ENCODE results near the gene ABLIM2. TPM values are rescaled to one million over a fixed set of nuclear protein-coding genes. Genes with fewer than 3 reads are reported as not detected.

Gene ABLIM2
- total and polyA plus RNA-seq, 2 of the 8 experiments (the other 6 are each of a cell fraction or from before 2014, with no cell fraction given) = 2.8 to 3.0 TPM

- Histone ChIP-seq H3K27me3 (replicated peaks in 1 of 4; ENCODE audit: control insufficient read depth in 3 of 4, extremely low read depth in 1 of 4, insufficient read depth in 3 of 4, low read length in 3 of 4) (no peaks in the 10 kb centered on the region), H4K5ac (ENCODE audit: insufficient read length, low read depth, low read length) (no peak overlapping the region), H2BK20ac (ENCODE audit: low read length) (no peak overlapping the region), H2AFZ (ENCODE audit: low read length) (no peak overlapping the region), H4K20me1 (replicated peaks in 1 of 2; ENCODE audit: control insufficient read depth in 1 of 2, insufficient read depth in 2 of 2, low read length in 2 of 2) (no peaks in the 10 kb centered on the region), H4K91ac (replicated peaks; ENCODE audit: insufficient read length, low read length) (no peak overlapping the region), H3K9me3 (ENCODE audit: insufficient read depth in 2 of 2, low read depth in 1 of 2, low read length in 1 of 2) (no peaks in the 10 kb centered on the region), H2BK120ac (replicated peaks; ENCODE audit: low read depth, low read length) (no peak overlapping the region), H2BK5ac (ENCODE audit: low read depth, low read length) (no peak overlapping the region), H3K23ac (ENCODE audit: insufficient read length) (no peak overlapping the region), H2AK5ac (ENCODE audit: low read depth, low read length) (no peak overlapping the region), H3K4me3 (ENCODE audit: extremely low read depth in 1 of 4, insufficient read depth in 2 of 4, low read depth in 3 of 4, low read length in 4 of 4) (no peak overlapping the region), H3K4me1 (replicated peaks in 1 of 4; ENCODE audit: control insufficient read depth in 3 of 4, insufficient read depth in 4 of 4, low read length in 3 of 4) (no peaks in the 10 kb centered on the region), H3K14ac (ENCODE audit: insufficient read length) (no peak overlapping the region), H3K36me3 (ENCODE audit: control insufficient read depth in 2 of 4, insufficient read depth in 4 of 4, low read length in 3 of 4) (no peaks in the 10 kb centered on the region), H2BK15ac (ENCODE audit: low read length) (no peak overlapping the region), H3K79me2 (ENCODE audit: control insufficient read depth in 1 of 2, insufficient read depth in 2 of 2, low read length in 2 of 2) (no peaks in the 10 kb centered on the region), H3K18ac (ENCODE audit: extremely low read depth, low read length) (no peak overlapping the region), H4K8ac (ENCODE audit: extremely low read depth, insufficient read depth, low read length) (no peak overlapping the region), H3K79me1 (ENCODE audit: low read depth, low read length) (no peaks in the 10 kb centered on the region), H3K56ac (replicated peaks; ENCODE audit: insufficient read length, low read depth, low read length) (no peak overlapping the region), H3K4ac (replicated peaks; ENCODE audit: insufficient read length, low read depth, low read length) (no peak overlapping the region), H2BK12ac (ENCODE audit: low read depth, low read length) (no peak overlapping the region), H3K23me2 (ENCODE audit: low read depth, low read length) (no peaks in the 10 kb centered on the region), H3K9ac (replicated peaks in 1 of 4; ENCODE audit: extremely low read depth in 1 of 4, low read depth in 3 of 4, low read length in 3 of 4) (no peak overlapping the region), H3K4me2 (ENCODE audit: insufficient read depth in 1 of 2, low read depth in 2 of 2, low read length in 2 of 2) (no peak overlapping the region), H3K27ac (ENCODE audit: low read depth, low read length) (no peak overlapping the region)
- ChIA-PET POLR2A (ENCODE audit: partially characterized antibody) (interaction anchor here (1.0 kb wide), 1 partner anchor 12 kb away, joined by 4 read pairs; no protein-coding TSS in a partner anchor), CTCF (ENCODE audit: partially characterized antibody) (interaction anchor here (1.6 kb wide), 1 partner anchor 8 kb away, joined by 7 read pairs; no protein-coding TSS in a partner anchor)
- no peak for FAIRE-seq
- no peak for DNase-seq (ENCODE audit: low read depth in 1 of 2, low spot score in 2 of 2)
- 91% methylated on average over 12 of the region's 18 CpGs; no CpG with 5 or more reads in 1 of the 2 experiments for WGBS, 2 experiments (ENCODE audit: extremely low coverage in 1 of 2, insufficient coverage in 1 of 2, insufficient read length in 1 of 2, insufficient replicate concordance in 2 of 2, low coverage in 1 of 2, low lambda C conversion rate in 2 of 2, missing lambda C conversion rate in 1 of 2)
- no peak for TF ChIP-seq EGR1 (IDR thresholded peaks at IDR 0.05; ENCODE audit: borderline replicate concordance, low read depth, low read length)
- TF ChIP-seq SP2 (IDR thresholded peaks at IDR 0.05; ENCODE audit: low read length) = no peak
- TF ChIP-seq TEAD4 (IDR thresholded peaks at IDR 0.05; ENCODE audit: low read depth, low read length) = no peak
Observed at GRCh38 chr4:7950301-7951092, 208.1 kb downstream of the ABLIM2 start.

Data from H1 (cell line).